B cell (primary cell): ENCODE results near the gene ADGRL2.

ENCODE experiments used
- CTCF ChIP-seq: fragments of 200-600 bp; IDR thresholded peaks from one replicate; pipeline ENCODE4 v1.8.0; 2022; ENCODE audit warnings: antibody characterized with exemption, mild to moderate bottlenecking
- EZH2 ChIP-seq: IDR thresholded peaks from 2 replicates; pipeline ENCODE4 v1.6.1; 2012; ENCODE audit warnings: borderline replicate concordance, low read depth, mild to moderate bottlenecking, moderate library complexity, low read length; ENCODE audit not compliant: insufficient read depth, poor library complexity, severe bottlenecking

GRCh38 chr1:81760477-81761097 is 40.1 kb upstream of the ADGRL2 start:
- TF ChIP-seq CTCF (no peak), EZH2 (no peak)
